ENCODE results near the gene EPHB1.
"Not testable (repeated sequence)": the region's sequence is repeated elsewhere in the genome, so short reads cannot be mapped to it uniquely, and the experiment has no call there.

EPHB1 gene

GRCh38 chr3:135018149-135018923 is 223.3 kb downstream of the EPHB1 start:
- H3K9ac ChIP-seq (ENCODE audit: insufficient read length, low read depth) = no peak overlapping the region
- no peaks in the 10 kb centered on the region for H3K36me3 ChIP-seq (ENCODE audit: insufficient read depth, insufficient read length, low read length)
- peaks cover 6% of the 10 kb centered on the region for H3K4me1 ChIP-seq (ENCODE audit: insufficient read depth, insufficient read length)
- no peak overlapping the region for H3K4me3 ChIP-seq (ENCODE audit: insufficient read length, low read depth)
- H3K9me3 ChIP-seq (ENCODE audit: insufficient read depth, low read length) = no peaks in the 10 kb centered on the region
- TF ChIP-seq ZNF274 (IDR thresholded peaks at IDR 0.05; ENCODE audit: low read depth, low read length) (no peak), SUZ12 (IDR thresholded peaks at IDR 0.05; ENCODE audit: extremely low read depth, insufficient read depth, insufficient read length) (no peak), YY1 (IDR thresholded peaks at IDR 0.05; ENCODE audit: insufficient read depth, insufficient read length) (no peak)
- DNase-seq (ENCODE audit: low read depth, low spot score) = no peak
- no peaks in the 10 kb centered on the region for H3K27me3 ChIP-seq (ENCODE audit: insufficient read depth, insufficient read length)

- Histone ChIP-seq H3K27me3 (ENCODE audit: insufficient read depth, insufficient read length) (no peaks in the 10 kb centered on the region), H3K9me3 (ENCODE audit: insufficient read depth, low read length) (no peaks in the 10 kb centered on the region), H3K9ac (ENCODE audit: insufficient read length, low read depth) (no peak overlapping the region), H3K4me3 (ENCODE audit: insufficient read length, low read depth) (no peak overlapping the region), H3K4me1 (ENCODE audit: insufficient read depth, insufficient read length) (peaks cover 6% of the 10 kb centered on the region), H3K36me3 (ENCODE audit: insufficient read depth, insufficient read length, low read length) (no peaks in the 10 kb centered on the region)
- TF ChIP-seq YY1 (IDR thresholded peaks at IDR 0.05; ENCODE audit: insufficient read depth, insufficient read length) = no peak
- no peak for TF ChIP-seq SUZ12 (IDR thresholded peaks at IDR 0.05; ENCODE audit: extremely low read depth, insufficient read depth, insufficient read length)
- TF ChIP-seq ZNF274 (IDR thresholded peaks at IDR 0.05; ENCODE audit: low read depth, low read length) = no peak
- no peak for DNase-seq (ENCODE audit: low read depth, low spot score)
These were observed 225.1 kb downstream of the EPHB1 start for GRCh38 chr3:135020181-135020580.

DNA sequence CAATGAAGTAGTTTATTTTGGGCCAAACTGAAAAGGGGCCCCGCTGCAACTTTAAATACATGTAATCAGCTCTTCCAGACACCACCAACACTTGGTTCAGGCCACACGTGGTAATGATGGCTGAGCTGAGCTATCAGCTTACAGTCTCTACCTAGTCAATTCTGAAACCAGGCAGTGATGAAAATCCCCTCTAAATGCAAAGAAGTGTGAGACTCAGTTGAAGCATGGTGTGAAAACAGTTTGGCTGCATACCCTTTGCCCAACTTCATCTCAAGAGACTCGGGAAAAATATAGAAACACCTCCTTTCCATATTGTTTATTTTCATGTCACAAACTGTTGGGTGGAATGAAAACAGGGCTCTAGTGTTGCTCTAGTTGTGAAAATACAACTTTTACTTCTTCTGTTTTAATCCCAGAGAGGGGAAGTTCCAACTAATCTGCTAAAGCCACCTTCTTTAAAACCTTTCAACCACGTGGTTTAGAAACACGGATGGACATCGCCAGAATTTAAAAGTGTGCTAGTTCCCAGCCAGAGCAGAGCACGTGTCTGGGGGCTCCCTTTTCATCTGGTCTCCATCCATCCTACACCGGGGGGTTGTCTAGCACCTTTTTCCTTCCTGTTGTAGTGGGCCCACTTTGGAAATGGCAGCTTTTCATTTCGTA is 229.1 kb downstream of the EPHB1 start:
- DNase-seq (ENCODE audit: low read depth, low spot score) = no peak
- Histone ChIP-seq H3K4me3 (ENCODE audit: insufficient read length, low read depth) (no peak overlapping the region), H3K36me3 (ENCODE audit: insufficient read depth, insufficient read length, low read length) (no peaks in the 10 kb centered on the region), H3K9me3 (ENCODE audit: insufficient read depth, low read length) (no peaks in the 10 kb centered on the region), H3K27me3 (ENCODE audit: insufficient read depth, insufficient read length) (no peaks in the 10 kb centered on the region), H3K4me1 (ENCODE audit: insufficient read depth, insufficient read length) (peaks cover under 1% of the 10 kb centered on the region), H3K9ac (ENCODE audit: insufficient read length, low read depth) (no peak overlapping the region)
- TF ChIP-seq SUZ12 (IDR thresholded peaks at IDR 0.05; ENCODE audit: extremely low read depth, insufficient read depth, insufficient read length) = no peak
- no peak for TF ChIP-seq ZNF274 (IDR thresholded peaks at IDR 0.05; ENCODE audit: low read depth, low read length)
- no peak for TF ChIP-seq YY1 (IDR thresholded peaks at IDR 0.05; ENCODE audit: insufficient read depth, insufficient read length)

DNA sequence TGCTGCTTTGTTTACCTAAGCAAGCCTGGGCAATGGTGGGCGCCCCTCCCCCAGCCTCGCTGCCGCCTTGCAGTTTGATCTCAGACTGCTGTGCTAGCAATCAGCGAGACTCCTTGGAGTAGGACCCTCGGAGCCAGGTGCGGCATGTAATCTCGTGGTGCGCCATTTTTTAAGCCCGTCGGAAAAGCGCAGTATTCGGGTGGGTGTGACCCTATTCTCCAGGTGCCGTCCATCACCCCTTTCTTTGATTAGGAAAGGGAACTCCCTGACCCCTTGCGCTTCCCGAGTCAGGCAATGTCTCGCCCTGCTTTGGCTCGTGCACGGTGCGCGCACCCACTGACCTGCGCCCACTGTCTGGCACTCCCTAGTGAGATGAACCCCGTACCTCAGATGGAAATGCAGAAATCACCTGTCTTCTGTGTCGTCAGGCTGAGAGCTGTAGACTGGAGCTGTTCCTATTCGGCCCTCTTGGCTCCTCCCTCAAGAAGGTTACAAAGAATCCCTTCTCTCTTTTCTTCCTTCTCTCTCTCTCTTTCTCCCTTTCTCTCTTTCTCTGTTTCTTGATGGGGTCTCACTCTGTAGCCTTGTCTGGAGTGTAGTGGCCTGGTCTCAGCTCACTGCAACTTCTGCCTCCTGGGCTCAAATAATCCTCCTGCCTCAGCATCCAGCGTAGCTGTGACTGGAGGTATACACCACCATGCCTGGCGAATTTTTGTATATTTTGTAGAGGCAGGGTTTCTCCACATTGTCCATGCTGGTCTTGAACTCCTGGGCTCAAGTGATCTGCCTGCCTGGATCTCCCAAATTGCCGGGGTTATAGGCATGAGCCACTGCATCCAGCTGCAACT is 235.9 kb downstream of the EPHB1 start:
- H3K9ac ChIP-seq (ENCODE audit: insufficient read length, low read depth) = peak overlapping the region; percentile 61
- H3K27me3 ChIP-seq (ENCODE audit: insufficient read depth, insufficient read length); H3K4me1 ChIP-seq (ENCODE audit: insufficient read depth, insufficient read length); DNase-seq (ENCODE audit: low read depth, low spot score); H3K36me3 ChIP-seq (ENCODE audit: insufficient read depth, insufficient read length, low read length); H3K9me3 ChIP-seq (ENCODE audit: insufficient read depth, low read length): not testable (repeated sequence)
- peak overlapping the region; percentile 46 for H3K4me3 ChIP-seq (ENCODE audit: insufficient read length, low read depth)

DNA sequence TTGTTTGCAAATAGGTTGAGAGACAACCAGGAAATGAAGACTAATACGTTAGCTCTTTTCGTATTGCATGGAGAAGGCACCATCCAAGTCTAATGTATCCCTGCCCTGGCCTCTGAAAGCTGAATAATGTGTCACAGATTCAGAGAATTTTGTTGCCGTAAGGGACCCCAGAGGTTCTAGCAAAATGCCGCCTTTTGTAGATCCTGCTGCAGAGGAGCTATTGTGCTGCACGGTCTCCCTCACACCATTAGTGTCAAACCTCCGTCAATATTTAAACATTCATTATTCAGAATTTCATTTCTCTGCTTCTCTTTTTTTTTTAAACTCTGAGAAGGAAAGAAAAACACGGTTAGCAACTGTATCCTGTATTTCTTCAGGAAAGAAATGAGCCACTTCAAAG is 238.7 kb downstream of the EPHB1 start:
- TF ChIP-seq SUZ12 (IDR thresholded peaks at IDR 0.05; ENCODE audit: extremely low read depth, insufficient read depth, insufficient read length) (no peak), ZNF274 (IDR thresholded peaks at IDR 0.05; ENCODE audit: low read depth, low read length) (no peak), YY1 (IDR thresholded peaks at IDR 0.05; ENCODE audit: insufficient read depth, insufficient read length) (no peak)
- H3K9me3 ChIP-seq (ENCODE audit: insufficient read depth, low read length) = no peaks in the 10 kb centered on the region

DNA sequence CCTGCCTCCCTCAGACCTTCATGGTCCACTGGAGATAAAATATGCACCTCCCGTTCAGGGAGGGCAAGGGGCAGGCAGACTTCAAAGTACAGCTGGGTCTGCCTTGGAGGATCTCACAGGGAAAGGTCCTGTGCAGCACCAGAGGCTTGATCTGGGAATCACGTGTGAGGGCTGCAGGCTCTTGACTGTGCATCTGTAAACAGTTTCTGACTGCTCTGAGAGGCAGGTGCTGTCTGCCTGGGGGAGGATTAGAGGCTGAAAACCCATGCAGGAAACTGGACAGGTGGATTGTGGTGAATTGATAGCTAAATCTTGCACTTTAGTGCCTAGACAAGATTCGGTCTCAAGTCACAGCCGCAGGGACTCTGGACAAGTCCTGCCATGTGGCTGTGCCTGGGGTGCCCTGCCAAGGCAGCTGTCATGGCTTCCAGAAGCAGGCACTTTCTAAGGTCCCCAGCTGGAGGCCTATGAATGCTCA is 239.3 kb downstream of the EPHB1 start:
- TF ChIP-seq YY1 (IDR thresholded peaks at IDR 0.05; ENCODE audit: insufficient read depth, insufficient read length) (no peak), SUZ12 (IDR thresholded peaks at IDR 0.05; ENCODE audit: extremely low read depth, insufficient read depth, insufficient read length) (no peak), ZNF274 (IDR thresholded peaks at IDR 0.05; ENCODE audit: low read depth, low read length) (no peak)
- peaks cover 3% of the 10 kb centered on the region for H3K4me1 ChIP-seq (ENCODE audit: insufficient read depth, insufficient read length)
- H3K9ac ChIP-seq (ENCODE audit: insufficient read length, low read depth) = no peak overlapping the region
- H3K9me3 ChIP-seq (ENCODE audit: insufficient read depth, low read length) = no peaks in the 10 kb centered on the region
- H3K27me3 ChIP-seq (ENCODE audit: insufficient read depth, insufficient read length) = no peaks in the 10 kb centered on the region
- no peak for DNase-seq (ENCODE audit: low read depth, low spot score)
- no peaks in the 10 kb centered on the region for H3K36me3 ChIP-seq (ENCODE audit: insufficient read depth, insufficient read length, low read length)
- no peak overlapping the region for H3K4me3 ChIP-seq (ENCODE audit: insufficient read length, low read depth)

More for the DNA sequence above, 238.7 kb downstream of the EPHB1 start:
- no peaks in the 10 kb centered on the region for H3K27me3 ChIP-seq (ENCODE audit: insufficient read depth, insufficient read length)
- H3K9ac ChIP-seq (ENCODE audit: insufficient read length, low read depth) = no peak overlapping the region
- peaks cover 3% of the 10 kb centered on the region for H3K4me1 ChIP-seq (ENCODE audit: insufficient read depth, insufficient read length)
- no peak for DNase-seq (ENCODE audit: low read depth, low spot score)
- H3K4me3 ChIP-seq (ENCODE audit: insufficient read length, low read depth) = no peak overlapping the region
- H3K36me3 ChIP-seq (ENCODE audit: insufficient read depth, insufficient read length, low read length) = no peaks in the 10 kb centered on the region

Data from NT2/D1 (cell line).